CD14-positive monocyte (primary cell): ENCODE measurements around the gene TSPOAP1. TPM values are rescaled to one million over a fixed set of nuclear protein-coding genes. Genes with fewer than 3 reads are reported as not detected.

Experiments used
- DNase-seq, 3 donors: peaks; one replicate each; pipeline ENCODE4 v3.0.0-alpha.2; 2011 to 2022
- H2AFZ ChIP-seq: 2 replicates; pipeline ENCODE4 v1.6.0; 2012; ENCODE audit warnings: mild to moderate bottlenecking, low read depth, low read length, inconsistent platforms; ENCODE audit not compliant: insufficient read depth, poor library complexity, severe bottlenecking
- H3K27ac ChIP-seq, 2 donors: 1 replicate in 1 of 2; 2 replicates in 1 of 2; pipeline ENCODE4 v1.5.1; 2012 to 2013; ENCODE audit warnings: low read length in 2 of 2, control low read depth in 1 of 2, inconsistent platforms in 1 of 2, low read depth in 1 of 2, mild to moderate bottlenecking in 1 of 2
- H3K27me3 ChIP-seq, 2 donors: one replicate each; pipeline versions ENCODE4 v1.6.0 to v1.6.1; 2011 to 2013; ENCODE audit warnings: low read length in 2 of 2; ENCODE audit not compliant: control insufficient read depth in 2 of 2, insufficient read depth in 2 of 2
- H3K36me3 ChIP-seq, 2 donors: replicated peaks in 1 of 2; 1 replicate in 1 of 2; 2 replicates in 1 of 2; pipeline versions ENCODE4 v1.5.1 to v1.6.1; 2012 to 2013; ENCODE audit warnings: low read length in 2 of 2, control low read depth in 1 of 2, inconsistent platforms in 1 of 2, mild to moderate bottlenecking in 1 of 2; ENCODE audit not compliant: insufficient read depth in 2 of 2, control insufficient read depth in 1 of 2
- H3K4me1 ChIP-seq, 2 donors: 1 replicate in 1 of 2; 2 replicates in 1 of 2; pipeline versions ENCODE4 v1.5.1 to v1.6.1; 2012 to 2013; ENCODE audit warnings: low read length in 2 of 2, control low read depth in 1 of 2, inconsistent platforms in 1 of 2, mild to moderate bottlenecking in 1 of 2, moderate library complexity in 1 of 2; ENCODE audit not compliant: insufficient read depth in 2 of 2, control insufficient read depth in 1 of 2
- H3K4me2 ChIP-seq: replicated peaks from 2 replicates; pipeline ENCODE3; 2012; ENCODE audit warnings: low read length, moderate library complexity, mild to moderate bottlenecking; ENCODE audit not compliant: poor library complexity, severe bottlenecking; ENCODE audit errors: extremely low read depth
- H3K4me3 ChIP-seq, 3 experiments: fragments of 200-600 bp in 1 of 3; sonication (generic) in 1 of 3; replicated peaks in 1 of 3; 1 replicate in 2 of 3; 2 replicates in 1 of 3; pipeline ENCODE4 v1.5.1; 2011 to 2013; ENCODE audit warnings: low read length in 3 of 3, mild to moderate bottlenecking in 3 of 3, control low read depth in 2 of 3, low read depth in 2 of 3, inconsistent platforms in 1 of 3, moderate library complexity in 1 of 3
- H3K79me2 ChIP-seq: 2 replicates; pipeline ENCODE4 v1.6.0; 2012; ENCODE audit warnings: mild to moderate bottlenecking, control low read depth, inconsistent platforms, low read length, moderate library complexity; ENCODE audit not compliant: insufficient read depth
- H3K9ac ChIP-seq: 2 replicates; pipeline ENCODE4 v1.6.0; 2017; ENCODE audit warnings: low read length, mild to moderate bottlenecking; ENCODE audit not compliant: insufficient read depth, poor library complexity, severe bottlenecking
- H3K9me3 ChIP-seq, 2 donors: replicated peaks in 1 of 2; 1 replicate in 1 of 2; 2 replicates in 1 of 2; pipeline versions ENCODE4 v1.5.1 to v1.6.1; 2012 to 2013; ENCODE audit warnings: low read length in 2 of 2, control low read depth in 1 of 2; ENCODE audit not compliant: control insufficient read depth in 1 of 2, insufficient read depth in 1 of 2
- H4K20me1 ChIP-seq: 2 replicates; pipeline ENCODE4 v1.6.0; 2012; ENCODE audit warnings: mild to moderate bottlenecking, low read length, control low read depth, moderate library complexity; ENCODE audit not compliant: insufficient read depth
- H3K27ac Mint-ChIP-seq, 7 donors: one replicate each; pipeline ENCODE4 v1.8.0; 2020; ENCODE audit warnings: mild to moderate bottlenecking in 7 of 7, mixed read lengths in 7 of 7, moderate library complexity in 6 of 7, inconsistent platforms in 2 of 7
- H3K27me3 Mint-ChIP-seq, 3 donors: one replicate each; pipeline ENCODE4 v1.8.0; 2021 to 2022; ENCODE audit warnings: low read depth in 3 of 3, mild to moderate bottlenecking in 3 of 3, mixed read lengths in 3 of 3, moderate library complexity in 3 of 3, inconsistent platforms in 1 of 3
- H3K36me3 Mint-ChIP-seq, 2 donors: one replicate each; pipeline ENCODE4 v1.8.0; 2020; ENCODE audit warnings: mixed read lengths in 2 of 2, inconsistent platforms in 1 of 2, mild to moderate bottlenecking in 1 of 2
- H3K4me1 Mint-ChIP-seq: one replicate; pipeline ENCODE4 v1.8.0; 2020; ENCODE audit warnings: mild to moderate bottlenecking, mixed read lengths
- H3K4me3 Mint-ChIP-seq, 2 donors: one replicate each; pipeline ENCODE4 v1.8.0; 2020; ENCODE audit warnings: mild to moderate bottlenecking in 2 of 2, mixed read lengths in 2 of 2, moderate library complexity in 1 of 2
- H3K9me3 Mint-ChIP-seq, 7 donors: one replicate each; pipeline ENCODE4 v1.8.0; 2020 to 2022; ENCODE audit warnings: mixed read lengths in 7 of 7, mild to moderate bottlenecking in 6 of 7, moderate library complexity in 6 of 7, inconsistent platforms in 2 of 7
- WGBS: methylation state at CpG from one replicate; pipeline ENCODE4 v1.1.5; 2013; ENCODE audit warnings: missing lambda C conversion rate; ENCODE audit not compliant: insufficient coverage; 5-methylcytosine and 5-hydroxymethylcytosine counted together
- intact Hi-C, 2 donors: fragments of 100-400 bp; cut with micrococcal nuclease; formaldehyde crosslinking; loops; one replicate each; pipeline versions ENCODE4 v1.15.0 to v1.15.1; 2023
- polyA plus RNA-seq, 3 donors: library from polyadenylated mRNA; depleted of rRNA in 1 of 3; unstranded in 2 of 3; stranded (reverse) in 1 of 3; fragments of 300-500 nt in 2 of 3; fragments of >200 nt in 1 of 3; fragmentation: Illumina TruSeq in 2 of 3; gene quantifications; 1 replicate in 2 of 3; 2 replicates in 1 of 3; pipeline ENCODE4 v1.2.3, GENCODE V29; 2012 to 2021
- TF ChIP-seq, protein P1 (sequence below): fragments of 200-600 bp; IDR thresholded peaks from one replicate; pipeline ENCODE4 v1.8.0; 2022; ENCODE audit warnings: antibody characterized with exemption, mild to moderate bottlenecking

TSPOAP1 gene
- polyA plus RNA-seq, 3 donors: 0.10 to 14.0 (median 0.18) TPM

DNA sequence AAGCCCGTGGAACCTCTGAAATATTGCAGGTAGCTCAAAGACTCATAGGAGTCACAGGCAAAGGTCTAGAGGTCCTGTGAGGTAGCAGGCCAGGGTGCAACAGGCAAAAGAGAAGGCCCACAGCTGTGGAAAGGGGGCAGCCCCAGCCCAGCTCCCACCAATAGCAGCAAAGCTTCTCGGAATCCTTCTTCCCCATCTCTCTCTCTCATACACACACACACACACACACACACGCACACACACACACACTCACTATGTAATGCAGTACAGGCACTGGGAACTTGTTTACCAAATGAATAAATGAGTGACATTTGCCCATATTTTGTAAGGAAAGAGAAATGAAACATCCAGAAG lies 40.2 kb upstream of the TSPOAP1 start:
- no peak overlapping the region for H2AFZ ChIP-seq
- Mint-ChIP-seq H3K36me3 (no peaks in the 10 kb centered on the region), H3K4me1 (peaks cover 3% of the 10 kb centered on the region), H3K9me3 (peaks cover 0 to 1% (median 0%) of the 10 kb centered on the region in 7 donors), H3K27me3 (peaks cover 2 to 10% (median 7%) of the 10 kb centered on the region in 3 donors), H3K4me3 (no peak overlapping the region), H3K27ac (no peak overlapping the region)
- H3K36me3 ChIP-seq: no peaks in the 10 kb centered on the region
- no peak overlapping the region for H3K4me3 ChIP-seq
- DNase-seq: no peak
- TF ChIP-seq, protein P1, sequence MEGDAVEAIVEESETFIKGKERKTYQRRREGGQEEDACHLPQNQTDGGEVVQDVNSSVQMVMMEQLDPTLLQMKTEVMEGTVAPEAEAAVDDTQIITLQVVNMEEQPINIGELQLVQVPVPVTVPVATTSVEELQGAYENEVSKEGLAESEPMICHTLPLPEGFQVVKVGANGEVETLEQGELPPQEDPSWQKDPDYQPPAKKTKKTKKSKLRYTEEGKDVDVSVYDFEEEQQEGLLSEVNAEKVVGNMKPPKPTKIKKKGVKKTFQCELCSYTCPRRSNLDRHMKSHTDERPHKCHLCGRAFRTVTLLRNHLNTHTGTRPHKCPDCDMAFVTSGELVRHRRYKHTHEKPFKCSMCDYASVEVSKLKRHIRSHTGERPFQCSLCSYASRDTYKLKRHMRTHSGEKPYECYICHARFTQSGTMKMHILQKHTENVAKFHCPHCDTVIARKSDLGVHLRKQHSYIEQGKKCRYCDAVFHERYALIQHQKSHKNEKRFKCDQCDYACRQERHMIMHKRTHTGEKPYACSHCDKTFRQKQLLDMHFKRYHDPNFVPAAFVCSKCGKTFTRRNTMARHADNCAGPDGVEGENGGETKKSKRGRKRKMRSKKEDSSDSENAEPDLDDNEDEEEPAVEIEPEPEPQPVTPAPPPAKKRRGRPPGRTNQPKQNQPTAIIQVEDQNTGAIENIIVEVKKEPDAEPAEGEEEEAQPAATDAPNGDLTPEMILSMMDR: no peak
- no peak overlapping the region for H3K9ac ChIP-seq
- H3K27ac ChIP-seq: no peak overlapping the region
- H3K4me2 ChIP-seq: no peak overlapping the region
- no peaks in the 10 kb centered on the region for H3K79me2 ChIP-seq
- intact Hi-C loops: loop anchor here in 1 of 2 donors (10.0 kb wide), 1 partner anchor 54 kb away; no protein-coding TSS in a partner anchor
- H3K4me1 ChIP-seq: no peaks in the 10 kb centered on the region
- no peaks in the 10 kb centered on the region for H3K9me3 ChIP-seq
- H3K27me3 ChIP-seq: no peaks in the 10 kb centered on the region
- no peaks in the 10 kb centered on the region for H4K20me1 ChIP-seq
- no CpG with 5 or more reads among the region's 3 CpGs for WGBS

DNA sequence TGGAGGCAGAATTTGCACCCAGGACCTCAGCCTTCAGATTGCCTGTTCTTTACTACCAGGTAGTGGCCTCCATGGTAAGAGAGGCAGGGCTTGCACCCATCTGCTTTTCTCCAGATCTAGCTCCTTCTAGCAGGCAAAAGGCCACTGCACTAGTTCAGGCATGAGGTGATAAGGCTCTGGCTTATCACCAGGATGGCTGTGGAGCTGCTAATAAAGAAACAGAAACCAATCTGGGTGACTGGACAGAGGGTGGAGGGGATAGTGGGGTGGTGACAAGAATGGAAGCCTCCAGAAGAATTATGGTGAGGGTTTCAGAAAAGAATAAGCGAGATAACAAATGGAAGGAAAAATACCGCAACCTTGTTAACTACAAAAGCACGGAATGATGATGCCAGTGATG lies 38.9 kb upstream of the TSPOAP1 start:
- Histone ChIP-seq H3K36me3 (no peaks in the 10 kb centered on the region), H4K20me1 (no peaks in the 10 kb centered on the region), H3K9ac (no peak overlapping the region), H3K27me3 (no peaks in the 10 kb centered on the region), H3K9me3 (no peaks in the 10 kb centered on the region), H2AFZ (no peak overlapping the region), H3K27ac (no peak overlapping the region), H3K79me2 (no peaks in the 10 kb centered on the region), H3K4me2 (no peak overlapping the region), H3K4me1 (no peaks in the 10 kb centered on the region), H3K4me3 (no peak overlapping the region)
- Mint-ChIP-seq H3K9me3 (peaks cover 0 to 1% (median 0%) of the 10 kb centered on the region in 7 donors), H3K27ac (no peak overlapping the region), H3K4me1 (peaks cover 3% of the 10 kb centered on the region), H3K36me3 (no peaks in the 10 kb centered on the region), H3K4me3 (no peak overlapping the region), H3K27me3 (peaks cover 6 to 12% (median 8%) of the 10 kb centered on the region in 3 donors)
- intact Hi-C loops: loop anchor here in 1 of 2 donors (10.0 kb wide), 1 partner anchor 53 kb away; no protein-coding TSS in a partner anchor
- TF ChIP-seq, protein P1: no peak
- no CpG with 5 or more reads among the region's 3 CpGs for WGBS
- DNase-seq: no peak
